NCI-H526 treated with DMSO at 0.1 percent for 48 hours (cell line): Measurements from ENCODE around the gene TBXA2R.
"Not testable (repeated sequence)": the region's sequence is repeated elsewhere in the genome, so short reads cannot be mapped to it uniquely, and the experiment has no call there.

Experiments used
- DNase-seq: peaks from one replicate; lab custom pipeline; 2025; lab: John Stamatoyannopoulos, UW

The TBXA2R gene

DNA sequence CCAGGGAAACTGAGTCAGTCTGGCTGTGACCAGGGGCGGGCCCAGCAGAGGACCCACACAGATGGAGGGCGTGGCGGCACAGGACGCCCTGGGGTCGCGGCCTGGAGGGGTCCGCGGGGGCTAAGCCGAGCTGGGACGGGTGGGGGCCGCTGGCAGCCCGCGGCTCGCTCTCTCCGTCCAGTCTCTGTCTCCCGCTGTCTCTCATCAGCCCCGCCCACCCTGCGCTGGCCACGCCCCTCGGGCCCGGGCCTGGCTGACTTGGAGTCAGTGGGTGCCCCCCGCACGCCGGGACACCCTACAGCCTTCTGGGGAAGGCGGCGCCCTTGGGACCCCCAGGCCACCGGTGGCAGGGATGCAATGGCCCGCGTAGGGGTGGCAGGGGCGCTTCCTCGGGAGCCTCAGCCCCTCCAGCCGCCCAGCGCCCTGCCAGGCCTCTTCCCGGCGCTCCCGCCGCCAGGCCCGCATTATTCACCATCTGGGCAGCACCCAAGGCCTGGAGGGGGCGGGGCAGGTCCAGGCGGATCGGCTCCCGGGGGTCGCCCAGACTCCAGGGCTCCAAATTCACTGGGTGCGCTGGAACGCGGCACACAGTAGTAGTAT, at the start of gene TBXA2R:
Gene TBXA2R, minus strand, starts transcription at position 186 of the 600 bp plus-strand sequence. CDS start 6,241 bp downstream, outside the sequence.
- no peak for DNase-seq

DNA sequence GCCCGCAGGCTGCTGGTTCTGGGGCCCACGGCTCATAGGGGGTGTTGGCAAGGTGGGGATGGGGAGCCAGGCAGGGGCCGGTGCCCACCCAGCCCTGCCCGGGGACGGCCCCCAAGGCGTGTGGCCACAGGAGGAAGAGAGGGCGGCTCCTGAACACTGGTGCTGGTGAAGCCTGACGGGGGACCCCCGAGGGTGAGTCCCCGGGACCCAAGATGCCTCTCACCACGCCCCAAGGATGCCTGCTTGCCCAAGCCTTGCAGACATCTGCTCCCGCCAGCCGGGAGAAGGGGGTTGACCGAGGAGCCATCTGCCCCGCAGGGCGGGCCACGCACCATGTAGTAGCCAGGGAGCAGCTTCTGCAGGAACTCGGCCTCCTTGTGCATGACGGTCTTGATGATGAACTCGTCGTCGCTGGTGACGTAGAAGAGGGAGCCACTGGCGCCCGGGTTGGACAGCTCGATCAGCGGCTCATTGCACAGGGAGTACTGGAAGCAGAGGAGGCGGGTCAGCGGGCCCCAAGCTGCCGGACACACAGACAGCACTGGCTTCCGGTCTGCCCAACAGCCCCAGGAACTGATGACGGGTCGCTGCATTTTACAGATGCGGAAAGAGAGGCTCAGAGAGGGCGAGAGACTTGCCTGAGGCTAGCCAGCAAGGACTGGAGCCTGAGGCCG, 49.5 kb upstream of the TBXA2R start:
- DNase-seq = no peak

DNA sequence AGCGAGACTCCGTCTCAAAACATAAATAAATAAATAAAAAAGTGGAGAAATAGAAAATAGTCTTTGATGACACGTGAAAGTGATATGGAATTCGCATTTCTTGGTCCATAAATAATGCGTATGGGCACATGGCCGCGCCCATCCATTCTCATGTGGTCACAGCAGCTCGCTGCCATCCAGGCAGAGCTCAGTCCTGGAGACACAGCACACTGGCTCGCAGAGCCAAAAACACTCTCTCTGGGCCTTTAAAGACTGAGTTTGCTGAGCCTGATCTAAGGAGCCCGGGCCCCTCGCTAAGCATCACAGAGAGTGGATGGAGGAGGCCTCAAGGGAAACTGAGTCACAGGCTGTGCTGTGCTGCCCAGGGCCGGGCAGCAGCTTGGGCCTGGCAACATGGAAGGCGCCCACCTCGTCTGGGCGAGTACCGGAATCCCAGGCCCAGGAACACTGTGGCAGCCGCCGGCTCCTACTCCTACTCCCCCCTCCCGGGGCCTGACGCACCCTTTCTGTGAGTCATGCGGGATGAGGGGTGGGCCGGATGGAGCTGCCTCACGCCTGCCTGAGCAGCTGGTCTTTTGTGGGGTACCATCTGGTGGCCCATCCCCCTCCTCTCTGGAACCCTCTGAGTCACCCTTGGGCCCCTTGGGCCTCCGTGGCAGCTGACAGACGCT, 48.9 kb upstream of the TBXA2R start:
- DNase-seq = no peak

DNA sequence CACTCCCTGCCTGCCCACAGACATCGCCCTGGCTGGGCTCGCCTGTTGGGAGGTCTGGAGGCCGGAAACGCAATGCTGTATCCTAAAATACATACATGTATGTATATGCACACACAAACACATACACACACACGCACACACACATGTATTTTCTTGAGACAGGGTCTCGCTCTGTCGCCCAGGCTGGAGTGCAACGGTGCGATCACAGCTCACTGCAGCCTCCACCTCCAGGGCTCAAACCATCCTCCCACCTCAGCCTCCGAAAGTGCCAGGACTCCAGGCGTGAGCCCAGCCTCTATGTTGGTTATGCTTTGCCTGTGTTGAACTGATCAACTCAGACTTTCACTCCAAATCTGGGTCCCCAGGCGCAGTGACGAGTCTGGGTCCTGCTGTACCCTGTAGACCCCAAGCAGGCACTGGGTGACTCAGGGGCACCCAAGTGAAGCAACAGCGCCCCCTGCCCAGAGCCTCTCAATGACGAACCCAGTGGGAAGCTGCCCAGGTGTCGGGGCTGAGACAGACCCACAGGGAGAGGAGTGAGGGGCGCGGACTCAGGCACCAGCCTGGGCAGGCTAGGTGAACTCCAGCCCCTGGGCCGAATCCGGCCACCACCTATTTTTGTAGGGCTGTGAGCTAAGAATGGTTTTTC, 47.3 kb upstream of the TBXA2R start:
- no peak for DNase-seq

DNA sequence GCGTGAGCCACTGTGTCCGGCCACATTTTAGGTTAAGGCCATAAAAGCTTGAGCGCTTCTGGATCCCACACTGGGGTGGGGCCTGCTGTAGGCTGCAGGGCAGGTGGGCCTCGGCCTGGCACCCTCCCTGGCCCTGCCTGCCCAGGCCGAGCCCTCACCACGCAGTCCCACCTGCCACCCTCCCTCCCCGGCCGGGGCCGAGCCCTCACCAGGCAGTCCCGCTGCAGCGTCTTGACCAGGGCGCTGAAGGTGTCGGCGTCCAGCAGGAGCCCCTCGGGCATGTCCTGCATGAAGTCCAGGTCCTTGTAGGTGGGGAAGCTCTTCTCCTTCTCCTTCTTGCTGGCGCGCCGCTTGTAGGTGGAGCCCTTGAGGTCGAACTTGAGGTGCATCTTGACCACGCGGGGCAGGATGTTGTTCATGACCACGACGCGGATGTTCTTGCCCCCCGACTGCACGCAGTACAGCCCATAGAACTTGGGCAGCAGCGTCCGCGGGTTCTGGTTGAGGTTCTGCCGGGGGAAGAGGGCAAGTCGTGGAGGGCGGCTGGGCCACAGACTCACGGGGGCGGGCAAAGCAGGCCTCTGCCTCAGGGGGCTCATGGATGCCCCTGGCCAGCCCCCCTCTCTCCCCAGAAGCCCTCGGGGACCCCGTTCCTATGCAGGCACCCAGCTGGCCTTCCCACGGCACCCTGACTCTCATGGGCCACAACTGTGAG, 46.6 kb upstream of the TBXA2R start:
- DNase-seq = no peak

DNA sequence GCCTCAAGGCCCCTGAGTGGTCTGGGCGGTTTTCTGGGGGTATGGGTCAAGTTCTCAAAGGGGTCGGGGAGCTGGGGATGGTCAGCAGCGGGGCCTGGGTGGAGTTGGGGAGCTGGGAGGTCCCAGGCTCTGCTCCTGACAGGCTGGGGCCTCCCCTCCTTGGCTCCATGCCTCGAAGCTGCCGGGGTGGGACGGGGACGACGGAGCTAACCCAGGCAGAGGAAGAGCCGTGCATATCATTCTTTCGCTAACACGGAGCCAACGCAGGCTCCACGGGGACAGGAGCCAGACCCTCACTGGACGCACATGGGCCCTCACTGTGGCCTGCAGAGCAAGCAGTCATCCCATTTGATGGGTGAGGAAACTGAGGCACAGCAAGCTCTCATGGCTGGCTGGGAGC, 45.7 kb upstream of the TBXA2R start:
- no peak for DNase-seq

DNA sequence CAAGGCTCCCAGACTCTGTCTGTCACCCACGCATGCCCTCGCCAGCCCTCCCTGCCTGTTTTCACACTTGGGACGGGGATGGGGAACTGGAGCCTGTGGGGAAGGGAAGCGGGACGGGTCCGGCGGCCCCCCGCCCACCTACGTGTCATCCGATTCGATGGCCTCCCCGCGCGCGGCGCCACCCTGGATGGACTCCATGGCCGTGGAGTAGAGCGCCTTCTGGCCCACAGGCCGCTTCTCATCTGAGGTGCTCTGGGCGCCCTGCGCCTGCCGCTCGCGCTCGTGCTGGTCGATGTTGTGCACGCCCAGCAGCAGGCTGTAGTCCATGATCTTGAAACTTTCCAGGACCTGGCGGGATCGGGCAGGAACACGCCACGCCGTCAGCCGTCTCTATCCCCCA, 45.0 kb upstream of the TBXA2R start:
- no peak for DNase-seq

DNA sequence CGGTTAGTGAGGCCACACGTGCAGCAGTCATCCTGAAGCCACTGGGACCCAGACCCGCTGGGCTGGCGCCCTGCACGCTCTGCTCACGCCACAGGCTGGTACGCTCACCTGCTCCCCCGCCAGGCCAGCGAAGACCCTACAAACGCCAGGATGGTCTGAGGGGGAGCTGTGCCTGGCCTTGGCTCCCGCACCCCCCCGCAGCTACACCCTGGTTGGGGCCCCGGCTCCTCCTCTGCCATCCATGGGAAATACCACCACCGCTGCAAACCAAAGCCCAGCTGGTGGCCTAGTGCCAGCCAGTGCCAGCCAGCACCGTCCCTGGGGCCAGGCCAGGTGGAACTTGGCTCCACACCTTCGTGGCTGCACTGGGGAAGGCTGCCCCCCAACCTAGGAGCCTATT, 43.2 kb upstream of the TBXA2R start:
- no peak for DNase-seq

DNA sequence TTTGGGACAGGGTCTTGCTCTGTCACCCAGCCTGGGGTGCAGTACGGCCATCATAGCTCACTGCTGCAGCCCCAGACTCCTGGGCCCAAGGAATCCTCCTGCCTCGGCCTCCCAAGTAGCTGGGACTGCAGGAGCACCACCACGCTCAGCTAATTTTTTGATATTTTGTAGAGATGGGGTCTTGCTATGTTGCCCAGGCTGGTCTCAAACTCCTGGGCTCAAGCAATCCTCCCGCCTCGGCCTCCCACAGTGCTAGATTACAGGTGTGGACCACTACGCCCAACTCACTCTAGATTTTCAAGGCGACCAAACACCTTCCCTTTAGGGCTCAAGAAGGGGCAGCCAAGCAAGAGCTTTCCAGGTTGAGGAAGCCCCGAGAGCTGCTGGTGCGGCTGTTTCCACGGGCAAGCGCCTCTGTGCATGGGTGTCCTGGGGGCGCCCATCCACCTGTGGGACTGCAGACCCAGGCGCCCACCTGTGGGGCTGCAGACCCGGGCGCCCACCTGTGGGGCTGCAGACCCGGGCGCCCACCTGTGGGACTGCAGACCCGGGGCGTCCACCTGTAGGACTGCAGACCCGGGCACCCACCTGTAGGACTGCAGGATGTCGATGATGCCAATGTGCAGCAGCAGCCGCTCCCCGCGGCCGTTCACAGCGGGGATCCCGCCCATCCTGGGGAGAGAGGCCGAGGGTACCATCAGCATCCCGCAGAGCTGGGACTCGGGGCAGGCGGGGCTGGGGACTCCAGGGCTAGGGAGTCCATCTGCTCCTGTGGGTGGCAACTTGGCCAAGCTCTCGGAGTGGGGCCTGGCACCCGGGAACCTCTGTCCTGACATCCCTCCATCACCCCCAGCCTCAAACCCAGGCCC, 41.6 kb upstream of the TBXA2R start:
- DNase-seq = no peak

DNA sequence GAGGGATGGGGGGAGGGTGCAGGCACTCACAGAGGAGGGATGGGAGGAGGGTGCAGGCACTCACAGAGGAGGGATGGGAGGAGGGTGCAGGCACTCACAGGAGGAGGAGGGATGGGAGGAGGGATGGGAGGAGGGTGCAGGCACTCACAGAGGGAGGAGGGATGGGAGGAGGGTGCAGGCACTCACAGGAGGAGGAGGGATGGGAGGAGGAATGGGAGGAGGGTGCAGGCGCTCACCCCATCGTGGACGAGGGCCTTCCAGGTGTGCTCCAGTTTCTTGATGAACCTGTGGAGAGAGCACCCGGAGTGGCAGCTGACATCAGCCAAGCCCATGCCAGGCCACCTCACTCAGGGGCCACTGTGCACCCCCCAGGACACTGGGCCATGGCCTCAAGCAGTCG, 40.4 kb upstream of the TBXA2R start:
- not testable (repeated sequence) for DNase-seq

DNA sequence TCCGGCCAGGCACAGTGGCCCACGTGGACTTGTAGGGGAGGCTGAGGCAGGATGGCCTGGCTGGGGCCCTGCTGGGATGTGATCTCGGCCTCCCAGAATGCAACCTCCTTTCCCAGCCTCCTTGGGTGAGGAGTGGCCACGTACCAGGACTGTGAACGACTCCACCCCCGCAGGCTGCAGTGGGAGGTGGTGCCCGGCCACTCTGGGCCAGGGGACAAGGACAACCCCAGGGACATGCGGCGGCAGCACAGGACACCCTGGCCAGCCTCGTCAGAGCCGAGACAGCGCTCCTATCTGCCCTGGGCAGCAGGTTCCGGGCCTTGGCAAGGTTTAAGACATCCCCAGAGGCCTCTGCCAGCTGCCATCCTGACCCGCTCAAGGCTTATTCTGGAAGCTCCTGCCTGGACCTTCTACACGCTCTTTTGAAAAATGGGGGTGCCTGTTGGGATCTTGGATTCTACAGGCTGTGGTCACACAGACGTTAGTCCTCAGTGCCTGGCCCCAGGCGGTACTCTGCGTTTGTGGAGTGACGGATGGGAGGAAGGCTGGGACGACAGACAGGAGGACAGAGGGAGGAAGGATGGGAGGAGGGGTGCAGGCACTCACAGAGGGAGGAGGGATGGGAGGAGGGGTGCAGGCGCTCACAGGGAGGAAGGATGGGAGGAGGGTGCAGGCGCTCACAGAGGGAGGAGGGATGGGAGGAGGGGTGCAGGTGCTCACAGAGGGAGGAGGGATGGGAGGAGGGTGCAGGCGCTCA, 39.8 kb upstream of the TBXA2R start:
- DNase-seq = no peak

DNA sequence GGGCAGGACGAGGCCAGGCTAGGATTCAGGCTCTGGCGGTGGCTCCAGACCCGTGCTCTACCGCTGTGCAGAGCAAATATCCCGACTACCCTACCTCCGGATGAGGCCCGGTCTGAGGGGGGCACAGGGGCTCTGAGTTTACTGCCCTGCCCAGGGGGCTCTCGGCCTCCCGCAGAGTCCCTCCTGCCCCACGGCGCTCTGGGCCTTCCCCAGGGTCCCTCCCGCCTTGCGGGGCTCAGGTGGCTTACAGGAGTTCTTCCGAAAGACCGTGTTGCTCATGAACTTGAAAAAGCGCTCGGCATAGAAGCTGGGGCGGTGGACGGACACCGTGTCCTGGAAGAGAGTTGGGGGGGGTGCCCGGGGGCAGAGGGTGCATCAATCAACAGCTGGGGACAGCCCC, 39.1 kb upstream of the TBXA2R start:
- DNase-seq = no peak

DNA sequence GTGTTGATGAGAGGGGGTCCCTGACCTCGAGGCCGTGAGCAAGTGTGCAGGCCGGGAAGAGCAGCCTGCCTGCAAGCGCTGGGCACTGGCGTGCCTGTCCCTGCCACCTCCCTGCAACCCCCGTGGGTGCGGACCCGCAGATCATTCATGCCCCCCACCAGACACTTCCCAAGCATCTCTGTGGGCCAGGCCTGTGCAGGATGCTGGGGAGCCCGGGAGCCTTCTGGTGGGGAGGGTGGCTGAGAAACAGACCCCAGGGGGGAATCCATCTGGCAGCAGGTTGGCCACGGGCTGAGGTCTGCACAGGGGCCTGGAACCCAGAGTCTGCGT, 38.4 kb upstream of the TBXA2R start:
- no peak for DNase-seq

DNA sequence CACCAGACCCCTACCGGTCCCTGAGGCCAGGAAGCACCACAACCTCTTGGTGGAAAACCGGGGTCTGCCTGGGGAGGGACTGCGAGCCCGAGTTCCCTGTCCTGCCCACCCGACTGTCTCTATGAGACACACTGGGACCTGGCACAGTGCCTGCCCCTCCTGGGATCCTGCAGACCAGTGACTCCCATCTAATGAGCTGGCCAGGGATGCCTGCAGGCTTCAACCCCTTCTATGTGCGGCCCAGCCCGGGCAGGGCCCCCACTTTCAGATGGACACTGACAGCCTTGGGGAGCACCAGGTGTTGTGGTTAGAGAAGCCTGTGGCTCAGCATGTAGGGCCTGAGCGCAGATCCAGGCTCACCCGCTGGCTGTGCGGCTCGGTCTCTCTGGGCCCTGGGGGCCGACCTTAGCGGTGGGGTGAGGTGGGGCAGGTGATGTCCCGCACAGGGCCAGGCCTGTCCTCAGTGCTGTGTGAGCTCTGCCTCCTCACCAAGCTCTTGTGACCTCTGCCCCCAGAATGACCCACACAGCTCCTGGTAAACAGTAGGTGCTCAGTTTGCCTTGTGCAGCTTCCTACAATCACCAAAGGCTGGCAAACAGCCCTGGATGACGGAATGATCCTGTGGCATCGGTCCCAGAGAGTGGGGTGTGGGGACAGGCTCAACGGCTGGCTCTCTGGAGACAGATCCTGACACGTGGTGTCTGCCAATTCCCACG, 37.8 kb upstream of the TBXA2R start:
- DNase-seq = no peak

DNA sequence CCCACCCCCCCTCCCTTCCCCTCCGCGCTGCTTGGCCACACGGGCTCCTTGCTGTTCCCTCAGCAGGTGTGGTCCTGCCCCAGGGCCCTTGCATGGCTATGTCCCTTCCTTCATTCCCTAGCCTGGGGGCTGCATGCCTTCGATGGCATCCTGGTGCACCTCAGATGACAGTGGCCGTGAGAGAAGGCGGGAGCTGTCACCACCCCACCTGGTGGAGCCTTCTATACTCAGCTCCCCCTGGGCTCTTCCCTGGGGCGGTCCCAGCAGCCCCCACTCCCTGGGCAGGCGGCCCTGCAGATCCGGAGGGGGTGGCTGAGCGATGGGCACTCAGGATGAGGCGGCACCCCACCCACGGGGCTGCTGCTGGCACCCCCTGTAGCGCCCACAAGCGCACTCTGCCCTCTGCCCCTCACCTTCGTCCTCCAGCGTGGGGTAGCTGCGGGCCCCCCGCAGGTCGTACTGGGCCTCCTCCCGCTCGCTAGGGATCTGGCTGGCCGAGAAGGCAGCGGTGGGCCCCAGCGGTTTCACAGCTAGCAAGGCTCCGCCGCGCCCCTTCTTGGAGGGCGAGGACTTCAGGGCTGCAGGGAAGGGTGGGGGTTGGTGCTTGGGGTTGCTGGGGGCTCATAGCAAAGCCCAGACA, 37.1 kb upstream of the TBXA2R start:
- DNase-seq = no peak

DNA sequence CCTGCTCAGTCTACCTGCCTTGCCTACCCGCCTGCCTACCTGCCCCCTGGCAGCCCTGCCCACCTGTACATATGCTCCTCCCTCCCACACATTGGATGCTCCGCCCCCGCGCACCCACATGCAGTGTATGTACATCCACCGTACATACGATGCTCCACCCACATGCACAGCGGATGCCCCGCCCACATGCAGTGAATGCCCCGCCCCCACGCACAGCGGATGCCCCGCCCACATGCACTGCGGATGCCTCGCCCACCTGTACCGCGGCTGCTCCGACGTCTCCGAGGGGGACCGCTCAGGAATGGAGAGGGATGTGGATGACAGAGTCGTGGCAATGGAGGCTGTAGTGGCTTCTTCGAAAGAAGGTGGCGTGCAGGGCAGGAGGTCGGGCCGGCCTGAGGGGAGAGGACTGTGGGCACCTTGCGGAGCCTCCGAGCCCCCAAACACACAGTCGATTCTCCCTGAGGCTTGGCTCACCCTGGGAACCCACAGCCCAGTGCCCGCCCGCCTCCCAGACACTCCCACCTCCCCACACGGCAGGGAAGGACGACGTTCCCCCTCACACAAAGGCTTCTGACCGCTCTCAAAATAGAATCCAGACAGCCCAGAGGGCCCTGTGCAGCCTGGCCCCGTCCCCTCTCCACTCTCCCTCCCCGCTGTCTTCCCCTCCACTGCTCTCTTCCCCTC, 36.5 kb upstream of the TBXA2R start:
- DNase-seq = peak; percentile 81

DNA sequence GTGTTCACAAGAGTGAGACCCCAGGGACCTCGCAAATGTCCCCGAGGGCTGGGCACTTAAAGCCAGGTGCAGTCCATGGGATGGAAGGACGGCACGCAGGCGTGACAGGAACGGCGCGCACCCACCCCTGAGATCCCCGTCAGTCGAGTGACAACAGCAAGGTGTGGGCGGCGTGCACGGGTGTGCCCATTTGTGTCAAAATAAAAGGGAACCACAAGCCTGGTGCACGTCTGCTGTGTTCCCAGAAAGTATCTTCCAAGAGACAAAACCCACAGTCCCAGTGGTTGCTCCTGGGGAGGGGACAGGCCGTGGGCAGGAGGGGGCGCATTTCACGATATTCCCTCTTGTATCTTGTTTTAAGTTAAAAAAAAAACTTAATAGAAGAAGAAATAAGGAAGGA, 35.6 kb upstream of the TBXA2R start:
- DNase-seq = no peak

DNA sequence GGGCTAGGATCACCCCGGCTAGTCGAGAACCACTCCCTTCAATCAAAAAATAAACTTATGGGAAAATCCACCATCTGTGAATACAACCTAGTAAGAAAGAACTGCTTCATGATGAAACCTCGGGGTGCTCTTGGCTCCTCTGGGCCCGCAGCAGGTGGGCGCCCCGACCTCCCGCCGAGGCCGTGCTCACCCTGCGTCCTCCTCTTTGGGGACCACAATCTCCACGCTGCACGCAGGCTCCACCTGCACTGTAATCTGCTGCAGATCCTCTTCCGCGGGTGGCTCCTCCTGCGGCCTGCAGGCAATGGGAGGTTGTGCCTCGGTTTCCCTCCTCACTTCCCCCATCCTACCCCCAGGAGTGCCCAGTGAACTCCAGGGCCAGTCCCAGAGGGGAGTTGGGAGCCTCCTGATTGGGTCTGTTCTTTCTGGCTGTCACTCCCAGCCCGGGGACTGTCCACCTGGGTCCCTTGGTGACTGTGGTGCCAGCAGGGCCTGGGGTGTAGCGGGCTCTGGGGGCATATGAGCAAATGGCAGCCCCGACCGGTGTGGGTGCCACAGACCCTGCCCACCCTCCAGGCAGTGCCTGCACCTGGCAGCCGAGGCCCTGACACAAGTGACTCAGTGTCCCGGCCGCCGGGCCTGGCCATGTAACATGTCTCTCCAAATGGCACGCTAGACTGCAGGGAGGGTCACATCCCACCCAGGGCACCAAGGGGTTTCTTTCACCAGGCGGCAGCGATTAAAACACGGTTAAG, 35.0 kb upstream of the TBXA2R start:
- DNase-seq = no peak
